Vagina (tissue), 2 donors: Measurements from ENCODE around the gene DENND6A. TPM values are rescaled to one million over a fixed set of nuclear protein-coding genes. Genes with fewer than 3 reads are reported as not detected.
A peak's percentile ranks its signal among the peaks of the same experiment; 100 is the strongest.

Experiments used
- DNase-seq, 2 donors: peaks; one replicate each; pipeline ENCODE4 v3.0.0-alpha.2; 2017; ENCODE audit errors: extremely low spot score in 2 of 2
- H3K27ac ChIP-seq: fragments of 200-600 bp; sonication (generic); one replicate; pipeline ENCODE4 v1.5.1; 2019
- H3K27me3 ChIP-seq: fragments of 200-600 bp; sonication (generic); one replicate; pipeline ENCODE4 v1.5.1; 2019
- H3K36me3 ChIP-seq, 2 donors: fragments of 200-600 bp; sonication (generic); one replicate each; pipeline ENCODE4 v1.5.1; 2017 to 2019
- H3K4me1 ChIP-seq: fragments of 200-600 bp; sonication (generic); one replicate; pipeline ENCODE4 v1.5.1; 2019
- H3K4me3 ChIP-seq, 2 donors: fragments of 200-600 bp; sonication (generic); 1 replicate in 1 of 2; 2 replicates in 1 of 2; pipeline ENCODE4 v1.5.1; 2016 to 2019
- H3K9me3 ChIP-seq: fragments of 200-600 bp; sonication (generic); one replicate; pipeline ENCODE4 v1.5.1; 2019
- CTCF ChIP-seq, 3 experiments: fragments of 450-650 bp in 2 of 3; fragments of 200-600 bp in 1 of 3; sonication (generic) in 1 of 3; IDR thresholded peaks; one replicate each; pipeline ENCODE4 v1.5.1; 2017 to 2019; ENCODE audit warnings: antibody characterized with exemption in 3 of 3, mild to moderate bottlenecking in 2 of 3, moderate library complexity in 2 of 3
- POLR2A ChIP-seq, 2 donors: fragments of 450-650 bp; IDR thresholded peaks; one replicate each; pipeline ENCODE4 v1.6.1; 2017; ENCODE audit warnings: antibody characterized with exemption in 2 of 2, mild to moderate bottlenecking in 2 of 2, moderate library complexity in 2 of 2
- POLR2AphosphoS5 ChIP-seq, 2 donors: sonication (generic); formaldehyde crosslinking; IDR thresholded peaks; one replicate each; pipeline ENCODE4 v1.9.0; 2017; ENCODE audit warnings: antibody characterized with exemption in 2 of 2, mild to moderate bottlenecking in 2 of 2, low read depth in 1 of 2; ENCODE audit not compliant: insufficient read depth in 1 of 2
- intact Hi-C: fragments of 100-400 bp; cut with DNase I; formaldehyde crosslinking; loops from one replicate; pipeline ENCODE4 v1.15.1; 2023
- total RNA-seq: library from RNA; depleted of rRNA; stranded (reverse); fragments of >200 nt; gene quantifications from one replicate; pipeline ENCODE4 v1.2.3, GENCODE V29; 2016

DENND6A gene
- total RNA-seq, 1 donor from 2014 or later: 24.8 TPM

DNA sequence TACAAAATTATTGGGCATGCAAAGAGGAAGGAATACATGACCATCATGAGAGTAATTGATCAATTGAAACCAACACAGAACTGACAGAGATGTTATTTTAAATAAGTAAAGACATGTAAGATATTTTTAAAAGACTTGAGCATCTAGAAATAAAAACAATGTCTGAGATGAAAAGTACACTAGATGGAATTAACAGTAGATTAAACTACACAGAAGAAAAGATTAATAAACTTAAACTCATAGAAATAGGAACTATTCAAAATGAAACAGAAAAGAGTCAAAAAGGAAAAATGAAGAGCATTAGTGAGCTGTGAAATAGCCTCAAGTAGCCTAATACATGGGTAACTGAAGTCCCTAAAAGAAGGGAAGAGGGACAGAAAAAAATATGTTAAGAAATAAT lies 87.2 kb downstream of the DENND6A start:
- H3K27ac ChIP-seq: no peak overlapping the region
- H3K27me3 ChIP-seq: no peaks in the 10 kb centered on the region
- intact Hi-C loops: no loop called here
- TF ChIP-seq POLR2AphosphoS5 (IDR thresholded peaks at IDR 0.05; ENCODE audit: insufficient read depth in 1 of 2, low read depth in 1 of 2) (no peak), CTCF (IDR thresholded peaks at IDR 0.05) (no peak), POLR2A (IDR thresholded peaks at IDR 0.05) (no peak)
- H3K36me3 ChIP-seq: no peaks in the 10 kb centered on the region
- H3K9me3 ChIP-seq: no peaks in the 10 kb centered on the region
- no peak for DNase-seq
- H3K4me1 ChIP-seq: no peaks in the 10 kb centered on the region
- no peak overlapping the region for H3K4me3 ChIP-seq

GRCh38 chr3:57604971-57605370 lies 87.9 kb downstream of the DENND6A start:
- H3K4me1 ChIP-seq: no peaks in the 10 kb centered on the region
- no peak overlapping the region for H3K27ac ChIP-seq
- no peak for DNase-seq
- H3K36me3 ChIP-seq: no peaks in the 10 kb centered on the region
- no peaks in the 10 kb centered on the region for H3K27me3 ChIP-seq
- TF ChIP-seq POLR2AphosphoS5 (IDR thresholded peaks at IDR 0.05; ENCODE audit: insufficient read depth in 1 of 2, low read depth in 1 of 2) (no peak), CTCF (IDR thresholded peaks at IDR 0.05) (no peak), POLR2A (IDR thresholded peaks at IDR 0.05) (no peak)
- intact Hi-C loops: no loop called here
- H3K4me3 ChIP-seq: no peak overlapping the region
- no peaks in the 10 kb centered on the region for H3K9me3 ChIP-seq

- TF ChIP-seq POLR2AphosphoS5 (IDR thresholded peaks at IDR 0.05; ENCODE audit: insufficient read depth in 1 of 2, low read depth in 1 of 2): no peak
- no peak for TF ChIP-seq POLR2A (IDR thresholded peaks at IDR 0.05)
- no peak for TF ChIP-seq CTCF (IDR thresholded peaks at IDR 0.05)
- intact Hi-C loops: no loop called here
- H3K4me1 ChIP-seq: peaks cover 21% of the 10 kb centered on the region
- H3K9me3 ChIP-seq: no peaks in the 10 kb centered on the region
- DNase-seq: no peak
- H3K27me3 ChIP-seq: no peaks in the 10 kb centered on the region
- H3K27ac ChIP-seq: no peak overlapping the region
- no peak overlapping the region for H3K4me3 ChIP-seq
- H3K36me3 ChIP-seq: no peaks in the 10 kb centered on the region
Observed at GRCh38 chr3:57600195-57600594, 92.7 kb downstream of the DENND6A start.

- no peaks in the 10 kb centered on the region for H3K36me3 ChIP-seq
- peak overlapping the region; percentile 88 for H3K27ac ChIP-seq
- no peak for TF ChIP-seq POLR2AphosphoS5 (IDR thresholded peaks at IDR 0.05; ENCODE audit: insufficient read depth in 1 of 2, low read depth in 1 of 2)
- no peak for TF ChIP-seq CTCF (IDR thresholded peaks at IDR 0.05)
- no peak for TF ChIP-seq POLR2A (IDR thresholded peaks at IDR 0.05)
- intact Hi-C loops: loop anchor here (5.0 kb wide), 2 partner anchors 42 to 158 kb away; partner anchors contain the start of genes PDE12 and SLMAP
- no peaks in the 10 kb centered on the region for H3K9me3 ChIP-seq
- peak overlapping the region; percentile 64 to 88 for H3K4me3 ChIP-seq
- DNase-seq: no peak
- H3K4me1 ChIP-seq: peaks cover 35% of the 10 kb centered on the region
- no peaks in the 10 kb centered on the region for H3K27me3 ChIP-seq
Observed at GRCh38 chr3:57598765-57599360, 94.0 kb downstream of the DENND6A start.

GRCh38 chr3:57597127-57597923 lies 95.6 kb downstream of the DENND6A start, which contains the start of gene ARF4:
TSS of gene ARF4 (minus strand) at chr3:57597344. CDS start at chr3:57597140, 204 bp downstream.
- intact Hi-C loops: loop anchor here (5.0 kb wide), 2 partner anchors 40 to 160 kb away; partner anchors contain the start of genes PDE12 and SLMAP
- H3K27ac ChIP-seq: peak within 1 kb of the TSS; percentile 89

More at GRCh38 chr3:57597127-57597923, 95.6 kb downstream of the DENND6A start, which contains the start of gene ARF4:
- no peaks in the 10 kb centered on the region for H3K36me3 ChIP-seq
- no peaks in the 10 kb centered on the region for H3K27me3 ChIP-seq
- peak; percentile 100 for DNase-seq
- H3K4me3 ChIP-seq: peak within 1 kb of the TSS; percentile 64 to 88
- H3K4me1 ChIP-seq: peaks cover 50% of the 10 kb centered on the region
- TF ChIP-seq CTCF (IDR thresholded peaks at IDR 0.05): no peak
- peak in 1 of 2 donors; percentile 98 for TF ChIP-seq POLR2A (IDR thresholded peaks at IDR 0.05)
- TF ChIP-seq POLR2AphosphoS5 (IDR thresholded peaks at IDR 0.05; ENCODE audit: insufficient read depth in 1 of 2, low read depth in 1 of 2): peak; percentile 98 to 99
- no peaks in the 10 kb centered on the region for H3K9me3 ChIP-seq
